Mesendoderm (in vitro differentiated cells): ENCODE data around the gene ZBTB45.

Experiments used
- DNase-seq: peaks from one replicate; pipeline ENCODE4 v3.0.0; 2013
- H2AK5ac ChIP-seq: 2 replicates; pipeline ENCODE4 v1.6.1; 2013; ENCODE audit warnings: low read length, inconsistent platforms
- H2BK120ac ChIP-seq: 2 replicates; pipeline ENCODE4 v1.6.1; 2013; ENCODE audit warnings: low read depth, mild to moderate bottlenecking, low read length, moderate library complexity, mixed read lengths
- H2BK15ac ChIP-seq: replicated peaks from 2 replicates; pipeline ENCODE4 v1.6.1; 2013; ENCODE audit warnings: low read depth, mild to moderate bottlenecking, moderate library complexity
- H2BK5ac ChIP-seq: 2 replicates; pipeline ENCODE4 v1.6.1; 2013; ENCODE audit warnings: low read length, inconsistent platforms
- H3K18ac ChIP-seq: 2 replicates; pipeline ENCODE4 v1.6.1; 2013; ENCODE audit warnings: mild to moderate bottlenecking, low read length, mixed read lengths
- H3K23ac ChIP-seq: one replicate; pipeline ENCODE4 v1.6.1; 2013; ENCODE audit warnings: low read length
- H3K27ac ChIP-seq: 2 replicates; pipeline ENCODE4 v1.5.1; 2013; ENCODE audit warnings: low read depth, mild to moderate bottlenecking, inconsistent platforms, low read length, moderate library complexity
- H3K27me3 ChIP-seq: 2 replicates; pipeline ENCODE4 v1.6.1; 2013; ENCODE audit warnings: low read length, control low read depth, mild to moderate bottlenecking, inconsistent platforms; ENCODE audit not compliant: insufficient read depth, poor library complexity
- H3K36me3 ChIP-seq: 2 replicates; pipeline ENCODE4 v1.6.1; 2013; ENCODE audit warnings: low read length, inconsistent platforms; ENCODE audit not compliant: control insufficient read depth, insufficient read depth
- H3K4ac ChIP-seq: one replicate; pipeline ENCODE4 v1.6.1; 2013; ENCODE audit warnings: low read depth, mild to moderate bottlenecking, low read length, moderate library complexity
- H3K4me1 ChIP-seq: 2 replicates; pipeline ENCODE4 v1.6.1; 2013; ENCODE audit warnings: low read depth, low read length, inconsistent platforms; ENCODE audit not compliant: control insufficient read depth
- H3K4me2 ChIP-seq: 2 replicates; pipeline ENCODE4 v1.6.1; 2013; ENCODE audit warnings: low read length
- H3K4me3 ChIP-seq: 2 replicates; pipeline ENCODE4 v1.5.1; 2013; ENCODE audit warnings: mild to moderate bottlenecking, low read length
- H3K56ac ChIP-seq: one replicate; pipeline ENCODE4 v1.6.1; 2013; ENCODE audit warnings: low read length
- H3K79me1 ChIP-seq: 2 replicates; pipeline ENCODE4 v1.6.1; 2013; ENCODE audit warnings: low read length, inconsistent platforms
- H3K79me2 ChIP-seq: 2 replicates; pipeline ENCODE4 v1.6.1; 2013; ENCODE audit warnings: mild to moderate bottlenecking, low read length; ENCODE audit not compliant: control insufficient read depth, insufficient read depth
- H3K9ac ChIP-seq: 2 replicates; pipeline ENCODE4 v1.6.1; 2013; ENCODE audit warnings: low read length, inconsistent platforms
- H4K5ac ChIP-seq: one replicate; pipeline ENCODE4 v1.6.1; 2013; ENCODE audit warnings: low read length
- H4K8ac ChIP-seq: one replicate; pipeline ENCODE4 v1.6.1; 2013; ENCODE audit warnings: low read depth, mild to moderate bottlenecking, control low read depth, low read length, moderate library complexity
- WGBS: extraction: QIAGEN DNeasy Blood & Tissue Kit; methylation state at CpG from one replicate; pipeline ENCODE4 v1.1.7; 2013; ENCODE audit warnings: low lambda C conversion rate, missing lambda C conversion rate; ENCODE audit not compliant: insufficient coverage; ENCODE audit errors: extremely low coverage; 5-methylcytosine and 5-hydroxymethylcytosine counted together

Gene ZBTB45

DNA sequence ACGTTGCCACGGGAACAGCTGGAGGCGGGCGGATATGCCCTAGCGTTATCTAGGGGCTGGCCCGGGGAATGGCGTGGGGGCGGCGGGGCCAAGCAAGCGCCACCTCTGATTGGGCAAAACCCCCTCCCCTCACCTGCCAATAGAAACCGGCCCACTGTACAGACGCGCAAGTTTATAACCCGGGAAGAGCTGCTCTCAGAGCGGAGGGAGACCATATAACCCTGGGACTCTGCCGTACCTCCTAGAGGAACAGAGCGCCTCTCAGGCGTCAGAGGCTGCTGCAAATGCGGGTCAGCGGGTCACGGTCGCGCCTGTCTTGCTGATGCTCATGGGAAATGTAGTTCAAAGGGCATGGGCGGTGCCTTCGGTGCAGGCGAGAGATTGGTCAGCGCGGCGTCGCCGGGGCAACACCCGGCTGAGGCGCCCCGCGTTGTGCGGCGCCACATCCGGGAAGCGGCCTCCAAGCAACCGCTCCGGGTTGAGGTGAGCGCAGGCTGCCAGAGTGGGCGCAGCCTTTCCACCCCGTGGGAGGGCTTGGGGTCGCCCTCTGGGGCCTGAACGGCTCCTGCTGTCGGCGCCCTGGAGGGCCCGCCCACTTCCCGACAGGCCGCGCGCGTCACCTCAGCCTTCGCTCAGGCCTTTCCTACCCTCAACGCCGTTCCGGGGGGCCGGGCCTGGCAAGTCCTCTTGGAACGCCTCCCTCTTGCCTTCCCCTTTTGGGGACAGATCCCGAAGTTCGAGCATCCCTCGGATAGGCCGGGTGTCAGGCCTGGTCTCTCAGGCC, 43.7 kb downstream of the ZBTB45 start, which contains the start of gene ZNF446:
Gene ZNF446 (plus strand): TSS at position 639 of the 784 bp plus-strand sequence. CDS start 867 bp downstream, outside the sequence.
- Histone ChIP-seq H3K4ac (no peak within 1 kb of the TSS), H3K23ac (no peak within 1 kb of the TSS), H3K9ac (peak within 1 kb of the TSS; percentile 85), H2BK5ac (peak within 1 kb of the TSS; percentile 1), H4K5ac (no peak within 1 kb of the TSS), H3K79me2 (no peaks in the 10 kb centered on the region), H2AK5ac (no peak within 1 kb of the TSS), H3K27ac (peak within 1 kb of the TSS; percentile 87), H3K18ac (peak within 1 kb of the TSS; percentile 20), H4K8ac (no peak within 1 kb of the TSS), H2BK15ac (no peak within 1 kb of the TSS), H3K4me2 (peak within 1 kb of the TSS; percentile 85), H3K4me3 (peak within 1 kb of the TSS; percentile 56), H3K56ac (peak within 1 kb of the TSS; percentile 85), H3K4me1 (peaks cover 3% of the 10 kb centered on the region), H3K79me1 (no peaks in the 10 kb centered on the region), H3K27me3 (no peaks in the 10 kb centered on the region), H2BK120ac (no peak within 1 kb of the TSS), H3K36me3 (peaks cover 3% of the 10 kb centered on the region)
- DNase-seq, result peak; percentile 98
- WGBS, result no CpG with 5 or more reads among the region's 64 CpGs

DNA sequence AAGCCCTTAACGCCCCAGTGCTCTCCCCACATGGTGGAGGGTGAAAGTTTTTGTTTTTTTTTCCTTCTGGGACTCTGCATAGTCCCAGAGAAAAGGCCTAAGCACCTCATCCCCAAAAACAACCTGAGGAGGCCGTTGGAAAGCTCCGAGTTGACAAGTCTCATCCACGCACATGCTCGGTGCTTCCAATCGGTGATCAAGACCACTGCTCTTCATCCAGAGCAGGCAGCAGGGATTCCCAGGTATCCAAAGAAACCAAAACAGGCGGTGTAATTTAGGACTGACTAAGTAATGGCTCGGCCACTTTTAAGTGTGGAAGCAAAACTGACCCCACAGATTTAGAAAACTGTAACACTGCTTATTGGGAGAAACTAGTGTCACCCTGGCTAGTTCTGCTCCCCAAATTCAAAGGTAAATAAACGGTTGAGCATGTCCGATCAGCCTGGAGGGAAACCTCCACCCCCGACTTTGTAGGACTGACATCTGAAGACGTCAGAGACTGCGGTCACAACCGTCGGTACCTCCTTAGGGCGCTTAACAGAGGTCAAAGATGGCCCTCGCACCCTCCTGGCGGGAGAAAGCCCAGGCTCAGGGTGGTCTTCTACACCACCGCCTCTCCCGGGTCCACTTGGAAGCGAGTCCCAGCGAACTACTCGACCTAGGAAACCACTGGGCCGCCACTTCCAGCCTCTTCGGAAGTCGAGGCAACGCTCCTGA, 44.5 kb downstream of the ZBTB45 start:
- Histone ChIP-seq H3K79me1 (no peaks in the 10 kb centered on the region), H2BK120ac (no peak overlapping the region), H3K9ac (peak overlapping the region; percentile 65), H2BK15ac (no peak overlapping the region), H2AK5ac (no peak overlapping the region), H3K4me3 (peak overlapping the region; percentile 11), H3K27ac (no peak overlapping the region), H3K56ac (peak overlapping the region; percentile 69), H3K4me1 (peaks cover 3% of the 10 kb centered on the region), H4K5ac (no peak overlapping the region), H3K79me2 (no peaks in the 10 kb centered on the region), H3K23ac (no peak overlapping the region), H4K8ac (no peak overlapping the region), H3K18ac (no peak overlapping the region), H3K4me2 (peak overlapping the region; percentile 80), H2BK5ac (no peak overlapping the region), H3K36me3 (peaks cover 3% of the 10 kb centered on the region), H3K4ac (no peak overlapping the region), H3K27me3 (no peaks in the 10 kb centered on the region)
- WGBS, result no CpG with 5 or more reads among the region's 27 CpGs
- no peak for DNase-seq

DNA sequence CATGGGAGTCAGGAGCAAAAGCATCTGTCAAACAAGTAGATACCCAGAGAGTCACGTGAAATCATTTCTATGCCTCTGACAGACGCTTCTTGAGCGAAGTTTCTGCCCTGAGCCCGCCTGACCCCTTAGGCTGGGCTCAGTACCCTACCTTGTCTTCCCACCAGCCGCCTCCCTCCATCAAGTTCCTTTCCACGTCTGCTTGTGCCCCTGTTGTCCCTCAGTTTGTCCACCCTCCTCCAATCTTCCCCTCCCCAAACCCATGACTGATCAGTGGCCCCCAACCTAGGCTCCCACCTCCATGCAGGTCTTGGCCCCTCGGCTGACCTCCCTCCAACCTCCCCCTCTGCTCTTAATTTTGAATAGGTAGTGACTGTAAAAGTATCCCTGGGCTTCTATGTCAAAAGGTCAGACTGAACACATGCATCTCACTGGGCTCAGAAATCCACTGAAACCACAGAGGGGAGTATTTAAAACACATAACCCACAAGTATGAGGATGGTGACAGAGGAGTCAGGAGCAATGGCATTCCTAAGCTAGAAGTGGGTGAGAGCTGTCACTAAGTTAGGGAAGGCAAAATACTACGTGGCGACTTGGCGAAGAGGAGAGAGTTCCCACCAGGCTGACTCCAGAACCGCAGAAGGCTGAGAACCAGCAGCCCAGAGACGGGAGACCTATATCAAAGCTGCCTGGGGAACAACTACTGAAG, 45.2 kb downstream of the ZBTB45 start:
- Histone ChIP-seq H2BK15ac (no peak overlapping the region), H3K9ac (no peak overlapping the region), H3K79me2 (no peaks in the 10 kb centered on the region), H3K79me1 (no peaks in the 10 kb centered on the region), H3K23ac (no peak overlapping the region), H2BK5ac (no peak overlapping the region), H3K27me3 (no peaks in the 10 kb centered on the region), H3K4me1 (peaks cover 3% of the 10 kb centered on the region), H3K36me3 (peaks cover 3% of the 10 kb centered on the region), H3K4ac (no peak overlapping the region), H3K4me3 (no peak overlapping the region), H4K5ac (no peak overlapping the region), H3K18ac (no peak overlapping the region), H3K56ac (no peak overlapping the region), H3K4me2 (no peak overlapping the region), H2BK120ac (no peak overlapping the region), H2AK5ac (no peak overlapping the region), H3K27ac (no peak overlapping the region), H4K8ac (no peak overlapping the region)
- no CpG with 5 or more reads among the region's 12 CpGs for WGBS
- DNase-seq, result no peak

DNA sequence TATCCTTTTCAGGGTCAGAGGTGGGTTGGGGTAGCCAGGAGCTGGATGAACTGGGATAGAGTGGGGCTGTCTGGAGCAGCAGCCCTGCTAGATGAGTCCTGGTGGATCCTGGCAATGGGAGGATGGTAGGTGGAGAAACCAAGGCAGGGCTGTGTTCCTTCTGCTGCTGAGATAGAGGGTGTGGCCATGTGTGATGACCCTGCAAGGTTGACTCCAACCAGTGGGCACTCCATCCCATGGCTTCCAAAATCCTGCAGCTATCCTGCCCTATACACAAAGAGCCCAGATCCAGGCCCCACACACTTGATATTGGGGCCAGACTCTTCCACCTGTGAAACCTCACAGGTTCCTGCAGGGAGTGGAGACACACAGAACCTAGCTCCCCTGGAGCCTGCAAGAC, 45.8 kb downstream of the ZBTB45 start:
- no peak overlapping the region for H3K4me3 ChIP-seq
- no peak overlapping the region for H3K27ac ChIP-seq
- peaks cover 3% of the 10 kb centered on the region for H3K4me1 ChIP-seq
- H3K4me2 ChIP-seq, result no peak overlapping the region
- H4K5ac ChIP-seq, result no peak overlapping the region
- H3K79me2 ChIP-seq, result no peaks in the 10 kb centered on the region
- no peak overlapping the region for H4K8ac ChIP-seq
- DNase-seq, result no peak
- peaks cover under 1% of the 10 kb centered on the region for H3K79me1 ChIP-seq
- no peak overlapping the region for H3K56ac ChIP-seq
- H3K36me3 ChIP-seq, result peaks cover 3% of the 10 kb centered on the region
- no peak overlapping the region for H3K4ac ChIP-seq
- H2BK120ac ChIP-seq, result no peak overlapping the region
- no peaks in the 10 kb centered on the region for H3K27me3 ChIP-seq
- H2BK15ac ChIP-seq, result no peak overlapping the region
- H3K18ac ChIP-seq, result no peak overlapping the region
- no peak overlapping the region for H3K23ac ChIP-seq
- H3K9ac ChIP-seq, result no peak overlapping the region
- H2AK5ac ChIP-seq, result no peak overlapping the region
- H2BK5ac ChIP-seq, result no peak overlapping the region

DNA sequence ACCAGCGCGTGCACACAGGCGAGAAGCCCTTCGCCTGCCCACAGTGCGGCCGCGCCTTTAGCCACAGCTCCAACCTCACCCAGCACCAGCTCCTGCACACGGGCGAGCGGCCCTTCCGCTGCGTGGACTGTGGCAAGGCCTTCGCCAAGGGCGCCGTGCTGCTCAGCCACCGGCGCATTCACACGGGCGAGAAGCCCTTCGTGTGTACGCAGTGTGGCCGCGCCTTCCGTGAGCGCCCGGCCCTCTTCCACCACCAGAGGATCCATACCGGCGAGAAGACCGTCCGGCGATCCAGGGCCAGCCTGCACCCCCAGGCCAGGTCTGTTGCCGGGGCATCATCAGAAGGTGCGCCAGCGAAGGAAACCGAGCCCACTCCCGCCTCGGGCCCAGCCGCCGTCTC, 47.9 kb downstream of the ZBTB45 start:
- no peak overlapping the region for H2AK5ac ChIP-seq
- no peak overlapping the region for H3K9ac ChIP-seq
- H2BK15ac ChIP-seq, result no peak overlapping the region
- H2BK5ac ChIP-seq, result no peak overlapping the region
- H3K79me1 ChIP-seq, result peaks cover 3% of the 10 kb centered on the region
- H4K8ac ChIP-seq, result no peak overlapping the region
- H3K18ac ChIP-seq, result no peak overlapping the region
- H3K23ac ChIP-seq, result no peak overlapping the region
- no peak overlapping the region for H3K56ac ChIP-seq
- H3K36me3 ChIP-seq, result peaks cover 3% of the 10 kb centered on the region
- H2BK120ac ChIP-seq, result no peak overlapping the region
- H3K79me2 ChIP-seq, result no peaks in the 10 kb centered on the region
- H3K27ac ChIP-seq, result no peak overlapping the region
- no peak overlapping the region for H3K4me3 ChIP-seq
- WGBS, result no CpG with 5 or more reads among the region's 39 CpGs
- no peak overlapping the region for H4K5ac ChIP-seq
- H3K4ac ChIP-seq, result no peak overlapping the region
- H3K27me3 ChIP-seq, result no peaks in the 10 kb centered on the region
- peaks cover 1% of the 10 kb centered on the region for H3K4me1 ChIP-seq
- H3K4me2 ChIP-seq, result no peak overlapping the region
- DNase-seq, result no peak
